Stimulated activated CD4-positive, alpha-beta T cell treated with anti-CD3 and anti-CD28 coated beads, Interleukin-12 subunit alpha, Interleukin-12 subunit beta, amount 100 ng/mL, for 24 hours (primary cell): ENCODE measurements around the gene NUTM2D.
"Not testable (repeated sequence)": the region's sequence is repeated elsewhere in the genome, so short reads cannot be mapped to it uniquely, and the experiment has no call there.

Source experiments
- DNase-seq, 2 experiments: peaks; one replicate each; pipeline ENCODE4 v3.0.0-alpha.2; 2020; ENCODE audit warnings: low read depth in 2 of 2

Gene NUTM2D

DNA sequence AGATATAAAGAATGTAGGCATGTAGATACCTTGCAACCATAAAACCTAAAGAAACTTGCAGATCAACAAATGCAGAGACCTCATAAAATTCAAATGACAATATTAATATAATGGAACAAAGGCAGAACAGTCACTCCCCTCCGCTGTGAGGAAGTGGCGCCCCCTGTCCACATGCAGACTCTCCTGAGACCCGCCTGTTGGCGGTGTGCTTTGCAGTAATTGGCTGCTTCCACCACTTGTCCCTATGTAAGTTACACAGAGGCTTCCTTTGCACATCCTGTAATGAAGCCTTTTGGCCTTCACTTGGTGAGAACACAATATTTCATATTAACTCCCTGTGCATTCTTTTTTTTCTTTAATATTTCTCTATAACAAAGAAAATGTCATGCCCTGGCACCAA, 21.6 kb downstream of the NUTM2D start:
- DNase-seq: not testable (repeated sequence)

- DNase-seq: not testable (repeated sequence)
Observed at GRCh38 chr10:87383149-87383857, 25.8 kb downstream of the NUTM2D start.

DNA sequence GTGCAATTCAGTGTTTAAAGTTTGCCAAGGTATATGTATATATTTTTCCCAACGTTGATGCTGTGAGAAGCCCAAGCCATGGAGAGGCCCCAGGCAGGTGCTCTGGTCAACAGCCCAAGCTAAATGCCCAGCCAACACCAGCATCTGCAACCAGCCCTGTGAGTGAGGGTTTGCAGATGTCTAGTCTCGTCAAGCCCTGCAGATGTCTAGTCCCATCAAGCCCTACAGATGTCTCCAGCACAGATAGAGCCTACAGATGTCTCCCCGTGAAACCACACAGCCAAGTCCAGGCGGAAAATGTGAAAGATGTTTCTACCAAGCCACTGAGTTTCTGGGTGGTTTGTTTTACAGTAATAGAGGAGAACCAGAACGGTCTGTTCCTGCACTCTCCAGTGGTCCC, 26.7 kb downstream of the NUTM2D start:
- DNase-seq: not testable (repeated sequence)

DNA sequence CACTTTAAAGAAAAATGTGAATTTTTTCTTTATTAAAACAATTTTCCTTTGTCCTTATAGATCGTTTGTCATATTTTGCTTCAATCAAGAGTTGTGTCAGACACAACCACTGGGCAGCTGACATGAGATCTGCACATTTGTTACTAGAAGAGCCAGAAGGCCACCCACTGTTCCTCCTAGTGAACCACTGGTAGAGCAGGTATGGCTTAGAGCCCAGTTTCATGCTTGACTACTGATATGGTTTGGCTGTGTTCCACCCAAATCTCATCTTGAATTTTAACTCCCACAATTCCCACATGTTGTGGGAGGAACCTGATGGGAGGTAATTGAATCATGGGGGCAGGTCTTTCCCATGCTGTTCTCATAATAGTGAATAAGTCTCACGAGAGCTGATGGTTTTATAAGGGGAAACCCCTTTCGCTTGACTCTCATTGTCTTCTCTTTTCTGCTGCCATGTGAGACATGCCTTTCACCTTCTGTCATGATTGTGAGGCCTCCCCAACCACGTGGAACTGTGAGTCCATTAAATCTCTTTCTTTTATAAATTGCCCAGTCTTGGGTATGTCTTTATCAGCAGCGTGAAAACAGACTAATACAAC, 28.3 kb downstream of the NUTM2D start:
- DNase-seq: not testable (repeated sequence)

- not testable (repeated sequence) for DNase-seq
Observed at GRCh38 chr10:87391360-87391759, 33.8 kb downstream of the NUTM2D start.

- DNase-seq: not testable (repeated sequence)
Observed at GRCh38 chr10:87396206-87396605, 38.7 kb downstream of the NUTM2D start.

DNA sequence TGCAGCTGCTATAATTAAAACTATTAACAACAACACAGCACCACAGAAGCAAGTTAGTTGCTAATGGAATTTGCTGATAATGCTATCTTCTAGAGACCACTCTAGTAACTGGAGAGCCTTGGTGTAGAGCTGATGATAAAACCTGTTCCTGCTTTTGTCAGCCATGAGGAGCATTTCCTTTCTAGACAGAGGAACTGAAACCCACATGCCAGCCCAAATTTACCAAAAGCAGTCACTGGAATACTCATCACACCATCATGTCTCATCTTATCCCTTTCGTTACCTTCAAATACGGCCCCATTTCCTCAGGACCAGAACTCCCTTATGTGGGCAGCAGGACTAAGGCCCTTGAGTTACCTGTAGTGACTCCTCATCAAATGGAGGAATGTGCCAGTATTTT, 40.9 kb downstream of the NUTM2D start:
- not testable (repeated sequence) for DNase-seq

- not testable (repeated sequence) for DNase-seq
Observed at GRCh38 chr10:87407516-87408467, 50.2 kb downstream of the NUTM2D start.

- DNase-seq: not testable (repeated sequence)
Observed at GRCh38 chr10:87413921-87414320, 56.4 kb downstream of the NUTM2D start.
